Measurements from ENCODE around the gene MGARP. TPM values are rescaled to one million over a fixed set of nuclear protein-coding genes. Genes with fewer than 3 reads are reported as not detected.

Gene MGARP
- total RNA-seq, 1 donor from 2014 or later, result 2.5 TPM

DNA sequence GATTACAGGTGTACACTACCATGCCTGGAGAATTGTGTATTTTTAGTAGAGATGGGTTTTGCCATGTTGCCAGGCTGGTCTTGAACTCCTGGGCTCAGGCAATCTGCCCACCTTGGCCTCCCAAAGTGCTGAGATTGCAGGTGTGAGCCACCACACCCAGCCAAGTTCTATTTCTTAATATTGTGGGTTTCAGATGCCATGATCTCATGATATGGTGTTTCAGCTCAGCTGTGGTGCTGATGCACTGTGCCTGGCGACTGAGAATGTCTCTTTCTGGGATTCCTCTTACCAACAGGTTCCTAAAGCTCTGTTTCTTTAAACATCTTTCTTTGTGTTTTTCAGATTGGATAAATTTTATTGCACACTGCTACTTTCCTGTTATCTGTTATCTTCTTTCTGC is 39.5 kb upstream of the MGARP start:
- Histone ChIP-seq H3K27me3 (no peaks in the 10 kb centered on the region), H3F3A (ENCODE audit: low read depth) (peaks cover 7% of the 10 kb centered on the region), H2AFZ (replicated peaks) (no peak overlapping the region), H3K36me3 (no peaks in the 10 kb centered on the region), H3K79me2 (ENCODE audit: low read depth) (peaks cover 100% of the 10 kb centered on the region), H3K9ac (no peak overlapping the region), H4K20me1 (ENCODE audit: low read depth) (peaks cover 45% of the 10 kb centered on the region), H3K4me2 (no peak overlapping the region), H3K4me3 (no peak overlapping the region), H3K27ac (no peak overlapping the region), H3K4me1 (peaks cover 10% of the 10 kb centered on the region), H3K9me3 (ENCODE audit: low read depth) (no peaks in the 10 kb centered on the region)
- no peaks in the 10 kb centered on the region for H3K27me3 Mint-ChIP-seq (ENCODE audit: insufficient read depth, low read depth)
- peaks cover 43% of the 10 kb centered on the region for H3K36me3 Mint-ChIP-seq
- no peak for DNase-seq (ENCODE audit: low spot score)
- no peak overlapping the region for H3K4me3 Mint-ChIP-seq
- peaks cover 46% of the 10 kb centered on the region for H3K9me3 Mint-ChIP-seq
- TF ChIP-seq EZH2phosphoT487 (IDR thresholded peaks at IDR 0.05), result no peak
- TF ChIP-seq, protein P1, sequence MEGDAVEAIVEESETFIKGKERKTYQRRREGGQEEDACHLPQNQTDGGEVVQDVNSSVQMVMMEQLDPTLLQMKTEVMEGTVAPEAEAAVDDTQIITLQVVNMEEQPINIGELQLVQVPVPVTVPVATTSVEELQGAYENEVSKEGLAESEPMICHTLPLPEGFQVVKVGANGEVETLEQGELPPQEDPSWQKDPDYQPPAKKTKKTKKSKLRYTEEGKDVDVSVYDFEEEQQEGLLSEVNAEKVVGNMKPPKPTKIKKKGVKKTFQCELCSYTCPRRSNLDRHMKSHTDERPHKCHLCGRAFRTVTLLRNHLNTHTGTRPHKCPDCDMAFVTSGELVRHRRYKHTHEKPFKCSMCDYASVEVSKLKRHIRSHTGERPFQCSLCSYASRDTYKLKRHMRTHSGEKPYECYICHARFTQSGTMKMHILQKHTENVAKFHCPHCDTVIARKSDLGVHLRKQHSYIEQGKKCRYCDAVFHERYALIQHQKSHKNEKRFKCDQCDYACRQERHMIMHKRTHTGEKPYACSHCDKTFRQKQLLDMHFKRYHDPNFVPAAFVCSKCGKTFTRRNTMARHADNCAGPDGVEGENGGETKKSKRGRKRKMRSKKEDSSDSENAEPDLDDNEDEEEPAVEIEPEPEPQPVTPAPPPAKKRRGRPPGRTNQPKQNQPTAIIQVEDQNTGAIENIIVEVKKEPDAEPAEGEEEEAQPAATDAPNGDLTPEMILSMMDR (IDR thresholded peaks at IDR 0.05), result no peak
- no peak for TF ChIP-seq EZH2 (IDR thresholded peaks at IDR 0.05)
- H3K4me1 Mint-ChIP-seq, result no peaks in the 10 kb centered on the region
- no peak overlapping the region for H3K27ac Mint-ChIP-seq

DNA sequence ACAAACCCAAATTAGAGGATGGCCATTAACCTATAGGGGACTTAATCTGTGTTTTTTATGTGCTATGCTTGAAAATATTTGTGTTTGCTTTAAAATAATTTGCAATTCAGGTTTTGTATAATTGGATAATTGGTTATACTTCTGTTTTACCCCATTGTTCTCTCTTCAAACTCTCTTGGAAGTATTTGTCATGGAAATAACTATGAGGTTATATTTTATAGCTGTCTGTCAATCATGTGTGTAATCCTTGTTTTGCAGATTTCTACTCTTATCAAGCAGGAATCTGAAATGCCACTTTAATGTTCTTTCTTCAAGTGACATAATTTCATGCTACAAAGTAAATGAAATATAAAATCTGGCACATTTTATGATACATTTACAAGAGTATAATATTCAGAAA is 37.6 kb upstream of the MGARP start:
- H4K20me1 ChIP-seq (ENCODE audit: low read depth), result peaks cover 40% of the 10 kb centered on the region
- peaks cover 100% of the 10 kb centered on the region for H3K79me2 ChIP-seq (ENCODE audit: low read depth)
- no peak overlapping the region for H3K27ac ChIP-seq
- H3K9me3 ChIP-seq (ENCODE audit: low read depth), result no peaks in the 10 kb centered on the region
- Mint-ChIP-seq H3K27me3 (ENCODE audit: insufficient read depth, low read depth) (no peaks in the 10 kb centered on the region), H3K9me3 (peaks cover 55% of the 10 kb centered on the region), H3K4me3 (no peak overlapping the region), H3K36me3 (peaks cover 58% of the 10 kb centered on the region), H3K4me1 (no peaks in the 10 kb centered on the region), H3K27ac (no peak overlapping the region)
- no peaks in the 10 kb centered on the region for H3K36me3 ChIP-seq
- H3K4me1 ChIP-seq, result peaks cover 17% of the 10 kb centered on the region
- no peak overlapping the region for H3K4me2 ChIP-seq
- H3K9ac ChIP-seq, result no peak overlapping the region
- peaks cover 21% of the 10 kb centered on the region for H3F3A ChIP-seq (ENCODE audit: low read depth)
- H3K4me3 ChIP-seq, result no peak overlapping the region
- H3K27me3 ChIP-seq, result no peaks in the 10 kb centered on the region
- TF ChIP-seq EZH2 (IDR thresholded peaks at IDR 0.05) (no peak), EZH2phosphoT487 (IDR thresholded peaks at IDR 0.05) (no peak)
- TF ChIP-seq, protein P1 (IDR thresholded peaks at IDR 0.05), result no peak
- DNase-seq (ENCODE audit: low spot score), result no peak
- no peak overlapping the region for H2AFZ ChIP-seq (replicated peaks)

DNA sequence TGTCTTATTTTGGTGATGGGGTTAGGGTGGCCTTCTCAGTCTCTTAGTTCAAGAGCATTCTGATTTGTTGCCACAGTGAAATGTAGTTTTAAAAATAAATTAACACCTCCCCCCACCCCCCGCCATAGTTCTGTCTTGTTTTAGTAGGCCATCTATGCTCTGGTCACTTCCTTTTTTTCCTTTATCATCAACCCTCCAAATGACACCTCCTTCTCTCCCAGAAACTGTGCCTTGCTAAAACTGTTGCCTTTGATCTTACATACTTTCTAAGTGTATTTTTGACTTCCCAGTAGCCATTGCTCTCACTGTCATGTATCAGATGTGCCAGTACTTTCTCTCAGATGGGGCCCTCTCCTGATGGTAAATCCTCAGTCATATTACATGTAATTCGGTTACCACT is 36.7 kb upstream of the MGARP start:
- Histone ChIP-seq H3K4me2 (no peak overlapping the region), H3F3A (ENCODE audit: low read depth) (peaks cover 21% of the 10 kb centered on the region), H3K27ac (no peak overlapping the region), H3K9me3 (ENCODE audit: low read depth) (no peaks in the 10 kb centered on the region), H3K79me2 (ENCODE audit: low read depth) (peaks cover 100% of the 10 kb centered on the region), H2AFZ (replicated peaks) (no peak overlapping the region), H3K27me3 (no peaks in the 10 kb centered on the region), H3K36me3 (no peaks in the 10 kb centered on the region), H3K9ac (no peak overlapping the region), H4K20me1 (ENCODE audit: low read depth) (peaks cover 36% of the 10 kb centered on the region), H3K4me1 (peaks cover 17% of the 10 kb centered on the region), H3K4me3 (no peak overlapping the region)
- Mint-ChIP-seq H3K27ac (no peak overlapping the region), H3K4me1 (no peaks in the 10 kb centered on the region), H3K27me3 (ENCODE audit: insufficient read depth, low read depth) (no peaks in the 10 kb centered on the region), H3K36me3 (peaks cover 62% of the 10 kb centered on the region), H3K4me3 (no peak overlapping the region), H3K9me3 (peaks cover 51% of the 10 kb centered on the region)
- TF ChIP-seq, protein P1 (IDR thresholded peaks at IDR 0.05), result no peak
- TF ChIP-seq EZH2 (IDR thresholded peaks at IDR 0.05) (no peak), EZH2phosphoT487 (IDR thresholded peaks at IDR 0.05) (no peak)
- DNase-seq (ENCODE audit: low spot score), result no peak

All from neural progenitor cell (in vitro differentiated cells).